Central memory CD4-positive, alpha-beta T cell (primary cell): ENCODE results near the gene ZRANB3.
"Not testable (repeated sequence)": the region's sequence is repeated elsewhere in the genome, so short reads cannot be mapped to it uniquely, and the experiment has no call there.

ENCODE experiments used
- DNase-seq: peaks from one replicate; pipeline ENCODE4 v3.0.0; 2022
- total RNA-seq, 3 experiments: gene quantifications; one replicate each; lab custom pipeline; 2026; lab: John Stamatoyannopoulos, UW

Gene ZRANB3
- total RNA-seq, result 7.2 to 9.3 (median 7.3) reads per million in 3 experiments

- DNase-seq, result peak; percentile 97
Measured at GRCh38 chr2:135530313-135531230, at the start of gene ZRANB3. Gene ZRANB3, minus strand, starts transcription at chr2:135531218.

- DNase-seq, result no peak
Measured at GRCh38 chr2:135573620-135574019, 42.6 kb upstream of the ZRANB3 start.

GRCh38 chr2:135570884-135571283 is 39.9 kb upstream of the ZRANB3 start:
- DNase-seq, result no peak

GRCh38 chr2:135563793-135564192 is 32.8 kb upstream of the ZRANB3 start:
- no peak for DNase-seq

GRCh38 chr2:135561925-135562324 is 30.9 kb upstream of the ZRANB3 start:
- DNase-seq, result no peak

GRCh38 chr2:135557530-135557929 is 26.5 kb upstream of the ZRANB3 start:
- no peak for DNase-seq

- no peak for DNase-seq
Measured at GRCh38 chr2:135555311-135555710, 24.3 kb upstream of the ZRANB3 start.

GRCh38 chr2:135552887-135553286 is 21.9 kb upstream of the ZRANB3 start:
- DNase-seq, result no peak

- DNase-seq, result no peak
Measured at GRCh38 chr2:135551356-135551755, 20.3 kb upstream of the ZRANB3 start.

GRCh38 chr2:135547311-135547710 is 16.3 kb upstream of the ZRANB3 start:
- no peak for DNase-seq

- DNase-seq, result no peak
Measured at GRCh38 chr2:135546436-135546835, 15.4 kb upstream of the ZRANB3 start.

- DNase-seq, result not testable (repeated sequence)
Measured at GRCh38 chr2:135533545-135533944, 2.5 kb upstream of the ZRANB3 start.

GRCh38 chr2:135532581-135532980 is 1.6 kb upstream of the ZRANB3 start:
- no peak for DNase-seq

- DNase-seq, result peak; percentile 98
Measured at GRCh38 chr2:135531231-135532197, 496 bp upstream of the ZRANB3 start, which contains the start of gene R3HDM1. Gene R3HDM1, plus strand, starts transcription at chr2:135531484. Its CDS starts 73,362 bp downstream, at chr2:135604846.

GRCh38 chr2:135528006-135528405 is 3.0 kb downstream of the ZRANB3 start:
- no peak for DNase-seq

GRCh38 chr2:135525786-135526185 is 5.2 kb downstream of the ZRANB3 start:
- DNase-seq, result no peak

- DNase-seq, result no peak
Measured at GRCh38 chr2:135512099-135512498, 18.9 kb downstream of the ZRANB3 start.

- DNase-seq, result no peak
Measured at GRCh38 chr2:135510577-135510976, 20.4 kb downstream of the ZRANB3 start.

GRCh38 chr2:135504811-135505210 is 26.2 kb downstream of the ZRANB3 start:
- no peak for DNase-seq

- DNase-seq, result not testable (repeated sequence)
Measured at GRCh38 chr2:135498588-135498987, 32.4 kb downstream of the ZRANB3 start.

- DNase-seq, result no peak
Measured at GRCh38 chr2:135494917-135495316, 36.1 kb downstream of the ZRANB3 start.

- DNase-seq, result no peak
Measured at GRCh38 chr2:135494503-135494902, 36.5 kb downstream of the ZRANB3 start.

- DNase-seq, result no peak
Measured at GRCh38 chr2:135490376-135490775, 40.6 kb downstream of the ZRANB3 start.
